Midbrain (tissue), 1 donor: Measurements from ENCODE around the gene MUSK.
"Not testable (repeated sequence)": the region's sequence is repeated elsewhere in the genome, so short reads cannot be mapped to it uniquely, and the experiment has no call there.

Experiments used
- DNase-seq: peaks from one replicate; lab custom pipeline; 2025; lab: John Stamatoyannopoulos, UW

Gene MUSK

DNA sequence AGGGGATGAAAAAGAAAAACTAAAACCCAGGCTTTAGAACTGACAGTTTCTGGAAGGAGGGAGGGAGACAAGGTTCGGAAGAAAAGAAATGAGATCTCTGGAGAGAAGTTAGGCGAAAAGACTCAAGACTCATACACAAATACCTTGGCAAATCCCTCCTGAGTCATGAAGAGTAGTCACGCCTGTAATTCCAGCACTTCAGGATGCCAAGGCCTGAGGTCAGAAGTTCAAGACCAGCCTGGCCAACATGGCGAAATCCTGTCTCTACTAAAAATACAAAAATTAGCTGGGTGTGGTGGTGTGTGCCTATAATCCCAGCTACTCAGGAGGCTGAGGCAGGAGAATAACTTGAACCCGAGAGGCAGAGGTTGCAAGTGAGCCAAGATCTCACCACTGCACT is 27.3 kb downstream of the MUSK start:
- DNase-seq = not testable (repeated sequence)

DNA sequence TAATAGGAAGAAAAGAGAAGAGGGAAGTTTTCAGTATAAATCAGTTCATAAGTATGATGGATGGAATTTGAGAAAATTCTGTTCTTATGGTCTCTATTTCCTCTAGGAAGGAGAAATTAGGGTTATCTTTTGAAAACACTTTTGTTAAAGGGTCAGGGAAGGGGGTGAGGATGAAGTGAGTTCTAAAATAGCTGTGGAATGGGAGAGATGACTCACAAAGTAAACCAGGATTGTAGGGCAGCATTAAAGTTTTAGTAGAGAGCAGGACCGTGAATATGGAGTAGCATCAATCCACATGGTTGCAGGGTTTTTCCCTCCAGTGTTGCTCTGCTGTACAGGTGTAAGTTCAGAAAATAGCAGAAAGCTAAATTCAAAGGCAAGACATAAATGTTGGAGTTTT is 32.4 kb downstream of the MUSK start:
- DNase-seq = no peak

GRCh38 chr9:110703669-110704068 is 35.1 kb downstream of the MUSK start:
- DNase-seq = no peak

GRCh38 chr9:110707419-110707818 is 38.8 kb downstream of the MUSK start:
- no peak for DNase-seq

DNA sequence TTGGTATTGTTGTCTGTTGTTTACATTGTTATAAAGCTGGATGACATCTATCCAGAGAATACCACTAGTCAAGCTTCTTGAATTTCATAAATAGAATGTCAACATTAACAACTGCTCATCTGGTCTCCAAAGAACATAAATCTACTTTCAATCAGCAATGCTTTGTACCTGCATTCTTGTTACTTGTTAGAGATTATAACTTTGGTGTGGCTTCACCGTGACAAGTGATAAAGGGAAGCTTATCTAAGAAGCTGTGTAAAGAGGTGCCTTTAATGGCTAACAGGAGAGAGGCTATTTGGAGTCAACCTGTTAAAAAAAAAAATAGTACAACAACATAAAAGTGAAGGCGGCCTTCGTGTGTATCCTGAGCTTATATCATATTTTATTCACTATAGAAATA is 41.8 kb downstream of the MUSK start:
- DNase-seq = no peak

DNA sequence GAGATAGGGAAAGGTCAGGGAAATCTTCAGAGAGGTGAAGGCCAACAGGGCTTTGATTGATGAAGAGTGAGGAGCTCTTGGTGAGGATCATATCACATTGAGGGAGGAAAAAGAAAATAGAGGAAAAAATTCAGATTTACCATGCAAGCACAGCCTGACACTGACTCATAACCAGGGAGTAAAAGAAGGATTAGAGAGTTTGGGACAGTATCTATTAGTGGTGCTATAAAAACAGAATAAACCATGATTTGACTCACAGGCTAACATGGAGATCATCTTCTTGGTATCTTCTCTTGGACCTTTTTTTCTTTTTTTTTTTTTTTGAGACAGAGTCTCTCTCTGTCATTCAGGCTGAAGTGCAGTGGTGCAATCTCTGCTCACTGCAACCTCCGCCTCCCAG is 44.4 kb downstream of the MUSK start:
- no peak for DNase-seq

GRCh38 chr9:110714314-110714713 is 45.7 kb downstream of the MUSK start:
- DNase-seq = no peak

DNA sequence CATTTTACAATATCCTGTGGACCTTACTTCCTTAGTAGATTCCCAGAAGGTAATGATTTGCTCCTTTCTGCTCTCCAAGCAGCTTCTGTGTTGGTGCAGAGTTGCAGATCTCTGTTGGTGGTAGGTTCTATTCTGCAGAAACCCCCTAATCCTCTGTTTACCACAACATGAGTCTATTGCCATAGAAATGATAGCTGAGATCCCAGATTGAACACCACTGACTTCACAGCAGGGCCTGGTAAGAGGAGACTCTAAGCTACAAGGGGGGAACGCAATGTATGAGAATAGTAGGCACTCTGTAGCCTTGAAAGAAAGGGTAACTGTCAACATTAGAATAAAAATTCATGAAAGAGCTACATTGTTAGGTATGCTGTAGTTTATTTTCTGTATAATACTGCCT is 59.5 kb downstream of the MUSK start:
- no peak for DNase-seq

DNA sequence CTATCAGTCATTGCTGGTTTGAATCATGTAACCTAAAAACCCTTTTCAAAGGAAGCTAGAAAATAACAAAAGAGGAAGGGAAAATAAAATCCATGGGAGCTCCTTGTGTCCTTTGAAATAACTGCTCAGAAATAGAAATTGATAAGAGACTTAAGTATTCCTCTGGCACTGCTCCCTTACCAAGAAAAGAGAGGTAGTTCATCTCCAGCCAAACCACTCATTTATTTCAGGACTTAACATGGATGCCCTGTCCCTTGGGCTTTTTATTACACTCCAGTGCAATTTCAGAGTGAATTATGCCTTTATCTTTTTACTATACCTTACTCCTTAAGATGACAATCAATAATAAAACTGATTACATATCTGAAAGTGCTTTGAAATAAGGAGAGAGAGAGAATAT is 61.0 kb downstream of the MUSK start:
- DNase-seq = no peak

DNA sequence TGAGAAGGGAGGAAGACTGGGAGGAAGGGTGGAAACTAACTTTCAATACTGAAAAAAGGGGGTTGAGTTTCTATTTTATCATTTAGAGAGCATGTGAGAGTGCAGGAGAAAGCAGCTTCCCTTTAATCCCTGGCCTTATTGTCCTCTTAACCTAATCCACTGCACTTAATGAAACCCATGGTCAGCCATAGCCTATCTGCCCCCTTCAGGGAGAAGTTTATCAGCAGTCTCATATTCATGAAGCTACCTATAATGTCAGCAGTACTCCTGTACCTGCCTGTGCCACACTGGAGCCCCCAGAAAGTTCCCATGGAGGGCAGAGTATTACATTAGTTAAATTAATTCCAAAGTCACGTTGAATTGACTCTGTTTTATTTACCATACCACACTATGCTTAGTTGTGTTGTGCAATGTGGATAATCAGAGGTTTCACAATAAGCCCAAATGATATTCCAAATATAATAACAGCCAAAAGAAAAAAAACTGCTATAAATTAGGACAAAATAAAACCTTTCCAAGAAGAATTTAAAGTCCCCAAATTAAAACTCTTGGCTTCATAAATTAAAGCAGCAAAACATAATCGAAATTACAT is 62.9 kb downstream of the MUSK start:
- DNase-seq = no peak

- DNase-seq = no peak
Observed at GRCh38 chr9:110738982-110739381, 70.4 kb downstream of the MUSK start.

DNA sequence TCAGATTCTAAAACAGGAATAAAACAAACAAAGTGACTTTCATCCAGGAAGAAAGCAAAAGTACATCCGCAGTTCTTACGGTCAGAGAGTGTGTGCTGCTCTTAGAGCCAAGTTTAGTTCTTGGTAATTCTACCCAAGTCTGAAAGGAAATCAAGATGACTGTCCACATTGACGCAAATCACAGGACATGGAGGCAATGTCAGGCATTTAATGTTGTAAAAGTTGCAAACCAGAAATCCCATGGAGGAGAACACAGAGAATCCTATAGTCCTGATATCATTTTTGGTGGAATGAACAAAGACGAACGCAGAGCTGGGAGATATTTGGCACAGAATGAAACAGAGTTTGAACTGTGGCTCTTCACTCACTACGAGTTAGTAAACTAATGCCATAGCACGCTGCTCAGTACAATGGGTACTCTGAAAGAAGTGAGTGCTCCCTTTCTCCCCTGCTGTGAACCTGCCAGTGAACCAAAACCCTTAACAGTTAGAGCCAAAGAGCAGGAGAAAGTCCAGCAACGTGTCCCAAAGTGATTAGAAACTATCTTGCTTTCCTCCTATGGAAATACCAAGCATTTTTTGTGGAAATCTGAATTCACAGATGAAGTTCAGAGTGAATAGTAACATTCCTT is 74.3 kb downstream of the MUSK start:
- peak; percentile 29 for DNase-seq

DNA sequence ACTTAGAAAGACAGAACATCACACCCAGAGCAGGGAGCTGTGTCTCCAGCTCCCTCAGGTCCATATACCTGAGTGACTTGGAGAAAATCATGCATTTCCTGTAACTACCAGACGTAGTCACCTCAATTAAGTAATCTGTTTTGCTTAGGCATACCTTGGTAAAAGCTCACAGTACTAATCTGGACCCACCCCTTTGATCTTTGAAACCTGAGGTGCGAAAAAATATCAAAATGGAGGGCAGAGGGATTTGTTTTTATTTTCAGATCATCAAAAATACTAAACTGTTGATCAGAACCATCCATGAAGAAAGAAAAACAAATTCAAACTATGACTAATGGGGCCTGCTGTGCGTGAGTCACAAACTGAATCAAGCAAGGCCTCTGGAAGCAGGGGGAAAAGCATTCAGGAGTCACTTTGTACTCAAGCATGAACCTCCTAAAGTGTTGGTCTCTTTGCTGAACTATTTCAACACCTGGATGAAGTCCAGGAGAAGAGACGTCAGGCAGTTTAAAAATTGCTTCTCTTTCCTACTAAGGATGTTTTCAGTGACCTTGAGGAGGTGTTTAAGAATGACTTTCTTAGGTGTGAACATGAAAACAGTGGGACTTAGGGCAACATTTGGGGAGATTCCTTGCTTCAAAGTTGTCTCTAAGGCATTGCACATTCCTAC is 76.3 kb downstream of the MUSK start:
- no peak for DNase-seq

GRCh38 chr9:110745676-110746075 is 77.1 kb downstream of the MUSK start:
- DNase-seq = no peak

GRCh38 chr9:110746211-110746930 is 77.8 kb downstream of the MUSK start:
- DNase-seq = no peak

DNA sequence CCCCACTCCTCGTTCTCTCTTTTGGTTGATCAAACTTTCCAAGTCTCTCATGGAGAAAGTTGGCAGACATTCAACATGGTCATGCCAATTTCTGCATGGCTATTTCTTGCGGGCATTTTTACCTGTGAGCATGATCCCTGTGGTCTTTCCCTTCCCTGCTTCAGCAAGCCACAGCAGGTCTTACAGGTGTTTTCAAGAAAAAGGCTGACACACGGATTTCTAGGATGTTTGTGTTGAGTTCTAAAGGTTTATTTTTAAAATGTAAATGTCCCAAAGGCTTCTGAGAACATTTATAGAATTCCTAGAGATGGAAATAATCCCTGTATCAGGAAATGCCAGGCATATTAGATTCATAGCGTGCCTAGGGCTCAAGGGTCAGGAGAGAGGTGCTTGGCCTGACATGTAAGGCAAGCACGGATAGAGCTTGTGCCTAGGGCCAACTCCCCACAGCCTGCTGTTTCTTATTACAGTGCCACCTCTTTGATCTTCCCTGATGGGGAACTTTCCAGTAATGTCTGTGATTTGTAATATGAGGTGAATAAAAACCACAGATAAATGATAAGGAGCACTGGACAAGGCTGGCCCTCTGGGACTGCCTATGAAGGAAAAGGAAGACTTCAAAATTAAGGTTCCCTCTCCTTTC is 79.8 kb downstream of the MUSK start:
- no peak for DNase-seq

GRCh38 chr9:110750272-110750671 is 81.7 kb downstream of the MUSK start:
- no peak for DNase-seq

DNA sequence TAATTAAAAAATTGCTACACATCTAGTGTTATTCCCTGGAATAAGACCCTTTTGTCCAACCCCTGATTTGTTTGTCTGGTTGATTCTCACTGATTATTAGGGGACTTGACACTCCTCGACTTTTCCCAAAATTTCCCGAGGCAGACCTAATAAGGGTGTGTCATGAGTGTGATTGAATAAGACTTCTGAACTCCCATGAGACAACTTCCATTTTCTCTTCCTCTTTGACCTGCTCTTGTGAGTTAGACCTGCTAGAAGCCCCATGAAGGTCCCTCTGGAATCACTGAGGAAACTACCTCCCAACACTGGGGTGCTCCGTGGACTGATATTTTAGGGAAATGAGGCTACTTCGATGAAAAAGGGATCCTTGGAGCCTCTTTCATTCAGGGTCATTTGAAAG is 83.4 kb downstream of the MUSK start:
- no peak for DNase-seq

DNA sequence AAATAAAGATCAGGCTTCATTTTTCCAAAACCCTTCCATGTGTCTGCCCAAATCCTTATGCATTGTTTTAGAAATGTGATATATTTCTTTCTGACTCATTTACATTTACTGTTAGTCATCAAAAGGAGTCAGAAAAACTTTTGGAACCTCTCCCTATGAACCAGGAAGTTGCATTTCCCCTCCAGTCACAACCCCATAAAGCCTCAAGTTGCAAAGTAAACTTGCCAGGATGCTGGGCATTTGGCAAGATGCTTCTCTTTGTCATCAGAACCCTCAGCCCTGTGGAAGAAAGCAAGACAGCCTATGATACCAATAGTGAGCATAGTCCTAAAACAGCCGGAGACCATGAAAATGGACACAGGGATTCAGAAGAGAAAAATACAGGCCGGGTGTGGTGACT is 84.2 kb downstream of the MUSK start:
- DNase-seq = no peak

- no peak for DNase-seq
Observed at GRCh38 chr9:110753731-110754231, 85.2 kb downstream of the MUSK start.

DNA sequence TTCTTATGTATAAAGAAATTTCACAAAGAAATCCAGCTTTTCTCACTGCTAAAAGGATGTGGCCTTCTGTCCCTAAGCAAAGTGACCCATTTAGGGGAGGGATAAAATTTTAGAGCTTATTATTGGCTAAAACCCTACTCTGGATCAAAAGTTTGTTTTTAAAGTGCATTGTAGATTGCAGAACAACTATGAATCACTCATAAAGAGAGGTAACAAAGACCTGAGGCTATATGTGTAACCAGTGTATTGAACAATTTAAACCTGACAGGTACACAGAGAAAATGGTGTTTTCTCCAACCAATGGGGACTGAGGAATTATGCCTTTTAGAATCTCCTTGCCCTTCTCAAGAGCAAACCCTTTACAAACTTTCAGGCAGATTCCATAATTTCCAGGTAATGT is 86.6 kb downstream of the MUSK start:
- no peak for DNase-seq

GRCh38 chr9:110758201-110758600 is 89.6 kb downstream of the MUSK start:
- DNase-seq = no peak
